Anterior cingulate cortex (tissue), 58 donors: ENCODE results near the gene PRR14L.
"Not testable (repeated sequence)": the region's sequence is repeated elsewhere in the genome, so short reads cannot be mapped to it uniquely, and the experiment has no call there.

ENCODE experiments used
- DNase-seq, 58 donors: peaks; one replicate each; lab custom pipeline; 2025; lab: John Stamatoyannopoulos, UW

The PRR14L gene

DNA sequence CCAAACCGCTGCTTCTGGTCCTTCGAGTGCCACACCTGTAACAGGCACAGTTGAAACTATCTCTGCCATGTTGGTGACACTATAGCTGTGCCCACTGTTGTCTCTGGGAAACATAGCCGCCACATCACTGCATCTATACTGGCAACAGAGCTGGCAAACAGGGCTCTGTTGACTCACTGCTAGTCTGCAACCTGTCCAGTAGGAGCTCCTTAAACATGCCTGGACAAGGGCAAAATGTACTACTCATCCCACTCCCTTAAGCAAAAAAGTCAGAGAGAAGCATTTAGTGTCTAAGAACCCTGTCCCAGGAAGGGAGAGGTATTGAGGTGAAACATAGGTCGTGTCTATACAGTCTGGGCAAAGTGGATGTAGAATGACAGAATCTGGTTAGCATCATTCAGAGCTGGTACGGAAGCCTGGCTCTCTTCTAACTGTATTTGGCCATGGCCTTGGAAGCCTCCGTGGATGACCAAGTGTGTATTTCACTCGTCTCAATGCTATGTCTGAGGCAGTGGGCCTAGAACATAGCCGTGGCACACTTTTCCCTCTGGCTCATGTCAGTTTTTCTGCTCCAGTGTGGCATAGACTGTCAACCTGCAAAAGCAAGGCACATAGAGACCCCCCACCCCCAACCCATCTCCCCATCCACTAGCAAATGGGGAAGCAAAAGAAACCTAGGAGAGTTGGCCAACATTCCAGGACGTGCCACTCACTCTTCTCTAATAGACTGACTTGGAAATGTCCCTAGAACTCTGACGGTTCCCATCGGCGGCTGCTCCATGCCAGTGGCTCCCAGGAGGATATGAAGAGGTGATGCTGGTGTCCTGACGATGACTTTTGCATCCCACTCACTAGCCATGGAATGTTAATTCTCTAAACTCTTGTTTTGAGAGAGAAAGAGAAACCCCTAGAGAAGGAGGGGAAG, 66.5 kb downstream of the PRR14L start:
- DNase-seq = no peak

DNA sequence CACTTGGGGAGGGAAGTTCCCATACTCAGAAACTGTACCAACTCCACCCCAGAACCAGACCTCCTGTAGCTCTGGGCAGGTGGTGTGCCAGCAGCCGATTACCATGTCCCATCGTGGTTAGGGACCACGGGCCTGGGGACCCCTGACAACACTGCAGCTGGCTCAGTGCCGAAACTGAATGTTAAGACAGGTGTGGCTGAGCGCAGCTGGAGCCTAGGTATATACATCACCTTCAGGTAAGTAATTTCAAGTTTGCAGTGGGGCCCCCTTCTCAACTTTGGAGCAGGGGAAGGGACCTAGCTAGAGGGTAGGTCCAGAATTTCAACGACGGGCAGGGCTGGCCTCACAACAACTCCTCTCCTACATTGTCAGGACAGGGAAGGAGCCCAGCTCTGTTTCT, 67.2 kb downstream of the PRR14L start:
- DNase-seq = no peak

DNA sequence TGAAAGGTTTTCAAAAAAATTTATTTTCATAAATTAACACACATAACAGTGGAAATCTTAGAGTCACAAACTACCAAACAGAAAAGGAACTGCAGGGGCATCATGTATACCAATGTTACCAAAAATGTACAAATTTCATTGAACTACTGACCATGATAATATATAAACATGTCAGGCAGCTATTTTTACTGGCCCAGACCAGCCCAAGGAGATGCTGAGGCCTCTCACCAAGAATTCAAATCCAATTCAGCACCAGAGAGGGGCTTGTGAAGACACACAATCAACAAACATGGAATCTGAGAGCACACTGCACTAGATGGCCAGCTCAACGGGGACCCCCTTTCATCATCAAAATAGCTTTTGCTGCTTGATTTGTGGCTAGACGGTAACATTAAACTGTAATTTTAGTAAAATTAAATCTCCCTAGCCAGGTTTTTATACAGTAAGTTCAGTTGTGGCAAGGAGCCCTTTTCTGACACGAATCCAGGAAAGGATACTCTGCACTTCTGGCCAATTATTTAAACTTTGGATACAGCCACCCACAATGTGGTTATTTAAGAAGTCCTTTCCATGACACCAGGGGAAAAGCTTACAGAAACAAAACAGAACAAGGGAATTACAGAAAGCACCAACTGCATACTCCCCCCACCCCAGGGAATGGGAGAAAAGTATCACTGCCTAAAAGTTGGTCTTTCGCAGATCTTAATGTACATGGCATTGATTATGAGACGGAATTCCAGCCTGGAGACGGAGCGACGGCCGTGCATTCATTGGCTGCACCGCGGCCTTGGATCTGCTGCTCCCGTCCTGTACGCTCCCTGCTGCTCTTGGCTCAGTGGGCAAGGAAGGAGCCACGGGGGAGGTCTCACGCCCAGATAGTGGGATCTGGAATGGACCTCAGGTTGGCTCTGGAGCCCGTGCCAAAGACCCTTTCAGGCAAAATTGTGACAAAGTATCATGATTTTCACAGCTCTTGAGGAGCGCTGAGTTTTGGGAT, 68.3 kb downstream of the PRR14L start:
- no peak for DNase-seq

DNA sequence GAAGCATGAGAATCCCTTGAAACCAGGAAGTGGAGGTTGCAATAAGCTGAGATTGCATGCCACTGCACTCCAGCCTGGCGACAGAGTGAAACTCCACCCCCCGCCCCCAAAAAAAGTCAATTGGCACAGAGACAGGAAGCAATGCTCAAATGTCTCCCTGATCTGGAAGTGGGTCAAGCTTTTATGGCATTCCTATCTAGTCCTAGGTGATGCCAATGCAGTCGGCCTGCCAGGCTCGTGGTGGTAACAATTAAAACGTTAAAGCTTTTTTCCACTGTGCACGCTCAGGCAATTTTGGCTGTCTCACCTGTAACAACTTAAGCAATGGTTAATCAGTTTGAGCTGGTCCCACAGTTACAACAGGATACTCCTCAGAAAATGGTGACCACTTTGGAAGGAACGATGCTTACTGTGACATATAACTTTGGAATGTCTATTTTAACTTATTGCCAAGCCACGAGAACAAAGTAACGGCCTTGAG, 69.0 kb downstream of the PRR14L start:
- DNase-seq = no peak

DNA sequence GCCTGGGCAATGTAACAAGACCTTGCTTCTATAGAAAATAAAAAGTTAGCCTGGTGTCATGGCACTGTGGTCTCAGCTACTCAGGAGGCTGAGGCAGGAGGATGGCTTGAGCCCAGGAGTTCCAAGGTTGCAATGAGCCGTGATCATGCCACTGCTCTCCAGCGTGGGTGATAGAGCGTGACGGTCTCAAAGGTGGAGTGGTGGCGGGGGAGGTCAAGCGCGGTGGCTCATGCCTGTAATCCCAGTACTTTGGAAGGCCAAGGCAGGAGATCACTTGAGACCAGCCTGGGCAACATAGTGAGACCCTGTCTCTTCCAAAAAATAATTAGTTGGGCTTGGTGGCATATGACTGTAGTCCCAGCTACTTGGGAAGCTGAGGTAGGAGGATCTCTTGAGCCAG, 71.2 kb downstream of the PRR14L start:
- no peak for DNase-seq

DNA sequence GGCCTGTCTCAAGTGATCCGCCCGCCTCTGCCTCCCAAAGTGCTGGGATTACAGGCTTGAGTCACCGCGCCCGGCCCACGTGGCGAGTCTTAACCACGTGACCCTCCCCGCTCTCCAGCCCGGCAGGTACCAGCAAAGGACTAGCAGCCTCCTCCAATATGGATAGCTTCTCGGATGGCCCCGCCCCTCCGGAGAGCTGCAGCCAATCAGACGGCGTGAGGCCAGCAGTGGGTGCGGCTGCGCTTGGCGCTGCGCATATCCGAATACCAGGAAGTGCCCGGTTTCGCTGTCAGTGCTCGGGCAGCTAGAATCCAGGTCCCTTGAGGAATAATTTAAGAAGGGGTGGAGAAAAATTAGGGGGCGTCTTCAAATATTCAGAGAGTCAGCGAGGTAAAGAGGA, 73.2 kb downstream of the PRR14L start:
- peak; percentile 26 to 95 (median 84) for DNase-seq

DNA sequence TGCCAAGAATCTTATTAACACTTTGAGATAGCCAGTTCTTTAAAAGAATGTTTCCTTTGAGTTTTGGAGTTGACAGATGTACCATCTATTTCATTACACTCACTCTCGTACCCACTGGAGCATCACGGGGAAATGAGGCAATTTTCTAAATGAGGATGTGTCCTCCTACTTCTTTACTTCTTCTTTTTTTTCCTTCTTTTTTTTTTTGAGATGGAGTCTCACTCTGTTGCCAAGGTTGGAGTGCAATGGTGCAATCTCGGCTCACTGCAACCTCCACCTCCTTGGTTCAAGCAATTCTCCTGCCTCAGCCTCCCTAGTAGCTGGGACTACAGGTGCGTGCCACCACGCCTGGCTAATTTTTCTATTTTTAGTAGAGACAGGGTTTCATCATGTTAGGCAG, 75.7 kb downstream of the PRR14L start:
- DNase-seq = peak in 5 of 58 donors; percentile 1 to 27 (median 4)

DNA sequence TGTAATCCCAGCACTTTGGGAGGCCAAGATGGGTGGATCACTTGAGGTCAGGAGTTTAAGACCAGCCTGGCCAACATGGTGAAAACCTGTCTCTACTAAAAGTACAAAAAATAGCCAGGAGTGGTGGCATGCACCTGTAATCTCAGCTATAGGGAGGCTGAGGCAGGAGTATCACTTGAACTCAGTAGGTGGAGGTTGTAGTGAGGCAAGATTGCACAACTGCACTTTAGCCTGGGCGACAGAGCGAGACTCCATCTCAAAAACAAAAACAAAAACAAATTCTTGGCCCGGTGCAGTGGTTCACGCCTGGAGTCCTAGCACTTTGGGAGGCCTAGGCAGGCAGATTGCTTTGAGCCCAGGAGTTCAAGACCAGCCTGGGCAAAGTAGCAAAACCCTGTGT, 81.1 kb downstream of the PRR14L start:
- not testable (repeated sequence) for DNase-seq

DNA sequence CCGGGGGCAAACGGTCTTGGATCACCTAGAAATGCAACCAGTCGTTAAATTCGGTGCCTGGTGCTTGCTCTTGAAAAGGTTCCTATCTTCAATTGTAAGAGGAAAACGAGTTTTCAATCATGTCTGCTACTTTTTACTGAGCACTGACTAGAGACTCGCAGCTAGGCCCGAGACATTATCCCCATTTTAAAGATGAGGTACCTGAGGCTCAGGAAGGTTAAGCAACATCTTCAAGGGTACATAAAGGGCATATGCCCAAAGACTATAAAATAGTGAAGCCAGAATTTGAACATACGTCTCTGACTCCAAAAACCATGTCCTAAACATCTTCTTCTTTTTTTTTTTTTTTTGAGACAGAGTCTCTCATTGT, 87.3 kb downstream of the PRR14L start:
- DNase-seq = no peak

DNA sequence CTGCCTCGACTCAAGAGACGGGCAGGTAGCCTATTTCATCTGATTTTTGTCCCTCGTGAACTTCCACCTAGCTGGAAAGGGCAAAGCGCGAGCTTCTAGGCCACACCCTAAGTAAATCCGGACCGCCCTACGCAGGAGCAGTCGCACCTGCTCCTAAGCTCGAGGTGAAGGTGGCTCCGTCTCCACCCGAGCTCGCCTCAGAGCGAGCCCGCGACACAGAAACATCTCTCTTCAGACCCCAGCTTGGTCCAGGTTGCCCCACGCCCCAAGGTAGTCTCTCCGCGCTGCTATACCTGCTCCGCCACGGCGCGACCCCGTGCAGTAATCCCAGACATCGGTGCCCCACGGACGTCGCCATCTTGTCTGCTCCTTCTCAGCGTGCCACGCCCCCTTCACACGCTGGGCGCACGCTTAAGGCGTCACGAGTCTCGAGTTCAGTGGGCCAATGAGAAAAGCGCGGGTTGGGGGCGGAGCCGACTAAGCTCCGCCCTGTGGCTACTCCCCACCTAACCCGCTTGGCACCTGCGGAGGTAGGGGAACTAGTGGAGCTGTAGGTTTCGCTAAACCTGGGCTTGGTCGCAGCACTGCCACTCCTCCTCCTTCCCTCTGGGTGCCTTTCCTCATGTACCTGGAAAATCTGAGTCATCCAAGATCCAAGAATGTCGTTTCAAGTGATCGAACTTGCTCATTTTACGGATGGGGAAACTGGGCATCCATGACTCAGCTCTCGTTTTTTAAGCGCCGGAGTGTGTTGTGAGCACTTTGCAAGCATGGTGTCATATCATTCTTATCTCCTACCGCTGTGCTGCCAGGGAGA, 87.9 kb downstream of the PRR14L start, which contains the start of gene PISD:
Gene PISD, minus strand, starts transcription at position 365 of the 817 bp plus-strand sequence. Its CDS starts 7 bp downstream, at position 358.
- DNase-seq = peak; percentile 59 to 95 (median 88)

DNA sequence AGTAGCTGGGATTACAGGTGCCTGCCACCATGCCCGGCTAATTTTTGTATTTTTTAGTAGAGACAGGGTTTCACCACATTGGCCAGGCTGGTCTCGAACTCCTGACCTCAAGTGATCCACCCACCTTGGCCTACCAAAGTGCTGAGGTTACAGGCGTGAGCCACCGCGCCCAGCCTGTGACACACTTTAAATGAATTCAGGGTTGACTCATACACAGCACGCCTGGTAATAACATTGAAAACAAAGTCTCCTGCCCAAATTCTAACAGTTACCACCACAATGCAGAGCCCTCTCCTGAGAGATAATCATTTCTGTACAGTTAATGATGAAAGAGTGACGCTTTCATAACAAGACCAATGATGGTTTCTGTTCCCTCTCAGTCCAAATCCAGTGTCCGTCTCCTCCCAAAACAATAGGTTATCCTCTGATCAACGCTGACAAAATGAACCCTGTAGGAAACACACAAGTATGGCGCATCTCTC, 89.0 kb downstream of the PRR14L start:
- not testable (repeated sequence) for DNase-seq

DNA sequence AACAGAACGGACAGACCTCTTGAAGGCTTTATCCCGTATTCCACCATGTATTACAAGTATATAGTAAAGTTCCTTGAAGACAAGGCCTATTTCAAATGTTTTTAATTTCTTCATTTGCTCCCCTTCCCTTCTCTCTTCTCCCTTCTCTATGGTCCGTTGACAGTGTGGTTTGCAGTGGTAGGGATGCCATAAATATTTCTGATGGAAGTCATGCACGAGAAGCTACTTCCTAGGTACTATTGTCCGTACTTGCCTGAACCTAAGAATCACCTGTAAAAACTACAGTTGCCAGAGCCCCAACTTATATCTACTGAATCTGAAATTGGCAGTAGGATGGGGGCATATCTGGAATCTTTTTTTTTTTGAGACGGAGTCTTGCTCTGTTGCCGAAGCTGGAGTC, 90.7 kb downstream of the PRR14L start:
- no peak for DNase-seq

DNA sequence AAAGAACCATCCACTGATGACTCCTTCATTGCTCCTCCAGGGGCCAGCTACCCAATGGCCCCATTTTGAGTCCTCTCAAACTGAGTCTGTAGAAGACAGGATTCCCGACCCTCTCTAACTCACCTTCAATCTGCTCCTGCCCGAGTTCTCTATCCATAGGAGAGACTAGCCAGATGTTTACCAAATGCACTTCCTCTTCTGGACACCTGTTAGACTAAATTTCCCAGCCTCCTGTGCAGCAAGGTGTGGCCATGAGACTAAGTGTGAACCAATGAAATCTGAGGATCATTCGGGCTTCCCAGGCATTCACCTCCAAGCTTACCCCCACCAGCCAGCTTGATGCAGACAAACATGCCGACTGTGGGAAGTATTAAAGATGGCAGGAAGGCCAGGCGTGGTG, 95.5 kb downstream of the PRR14L start:
- no peak for DNase-seq

DNA sequence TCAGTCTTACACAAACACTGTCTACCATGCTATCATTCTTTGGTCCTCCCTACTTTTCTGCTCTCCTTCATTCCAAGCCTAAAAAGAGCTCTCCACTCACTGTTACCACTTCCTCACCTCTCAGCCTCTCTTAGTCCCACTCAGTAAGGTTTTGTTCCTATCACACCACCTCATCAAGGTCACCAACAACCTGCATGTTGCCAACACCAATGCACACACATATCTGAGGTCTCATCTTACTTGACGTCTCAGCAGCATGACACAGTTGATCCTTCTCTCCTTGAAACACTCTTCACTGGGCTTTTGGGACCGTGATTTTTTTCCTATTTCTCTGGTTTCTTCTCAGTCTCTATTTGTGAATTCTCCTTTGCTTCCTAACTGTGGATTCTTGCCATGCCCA, 96.0 kb downstream of the PRR14L start:
- DNase-seq = no peak

DNA sequence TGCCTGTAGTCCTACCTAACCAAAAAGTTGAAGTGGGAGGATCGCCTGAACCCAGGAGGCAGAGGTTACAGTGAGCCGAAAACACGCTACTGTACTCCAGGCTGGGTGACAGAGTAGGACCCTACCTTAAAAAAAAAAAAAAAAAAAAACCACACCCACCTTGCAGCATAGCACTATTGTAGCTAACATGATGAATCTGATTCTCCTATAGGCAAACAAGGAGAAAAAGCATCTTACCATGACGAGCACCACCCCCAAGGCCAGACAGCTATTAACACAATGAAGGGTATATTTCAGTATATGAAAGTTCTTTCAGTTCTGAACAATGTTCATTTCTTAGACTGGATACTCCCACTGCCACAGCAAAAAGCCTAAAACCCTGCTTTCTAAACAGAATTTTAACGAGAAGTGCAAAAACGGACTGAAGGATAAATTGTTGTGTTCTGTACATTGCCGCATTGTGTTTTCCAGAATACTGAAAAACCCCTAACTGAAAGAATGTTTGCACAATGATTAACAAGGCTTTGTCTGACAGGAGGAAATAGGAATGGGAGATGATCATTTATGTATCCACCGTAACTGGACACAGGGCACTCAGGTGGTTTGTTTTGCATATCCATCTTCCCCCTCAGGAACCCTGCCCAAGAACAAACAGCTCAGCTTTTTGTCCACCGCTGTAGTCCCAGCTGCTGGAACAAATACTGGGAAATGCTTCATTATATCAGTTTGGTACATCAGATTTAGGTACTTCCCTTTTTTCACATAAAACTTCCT, 96.8 kb downstream of the PRR14L start:
- no peak for DNase-seq

DNA sequence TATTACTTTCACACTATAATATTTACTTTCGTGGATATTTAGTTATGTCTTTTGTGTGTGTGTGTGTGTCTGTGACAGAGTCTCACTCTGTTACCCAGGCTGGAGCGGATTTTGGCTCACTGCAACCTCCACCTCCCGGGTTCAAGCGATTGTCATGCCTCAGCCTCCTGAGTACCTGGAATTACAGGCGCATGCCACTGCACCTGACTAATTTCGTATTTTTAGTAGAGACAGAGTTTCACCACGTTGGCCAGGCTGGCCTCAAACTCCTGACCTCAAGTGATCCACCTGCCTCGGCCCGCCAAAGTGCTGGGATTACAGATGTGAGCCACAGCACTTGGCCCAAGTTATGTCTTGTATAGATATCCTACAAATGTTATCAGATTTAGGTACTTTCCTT, 97.8 kb downstream of the PRR14L start:
- DNase-seq = no peak

DNA sequence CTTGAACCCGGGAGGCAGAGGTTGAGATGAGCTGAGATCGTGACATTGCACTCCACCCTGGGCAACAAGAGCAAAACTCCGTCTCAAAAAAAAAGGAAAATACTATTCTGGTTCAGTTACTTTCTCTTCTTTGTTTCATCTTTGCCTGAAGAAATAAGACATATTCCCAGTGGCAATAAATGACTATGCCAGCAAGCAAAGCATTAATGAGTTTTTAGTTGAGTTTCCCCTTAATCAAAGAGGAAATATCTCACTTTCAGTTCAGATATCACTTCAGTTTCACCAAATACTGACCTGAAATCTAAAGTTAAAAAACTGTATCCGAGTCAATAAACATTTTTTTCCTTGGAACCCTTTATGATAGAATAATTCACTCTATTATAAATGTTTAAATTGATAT, 98.3 kb downstream of the PRR14L start:
- DNase-seq = no peak

DNA sequence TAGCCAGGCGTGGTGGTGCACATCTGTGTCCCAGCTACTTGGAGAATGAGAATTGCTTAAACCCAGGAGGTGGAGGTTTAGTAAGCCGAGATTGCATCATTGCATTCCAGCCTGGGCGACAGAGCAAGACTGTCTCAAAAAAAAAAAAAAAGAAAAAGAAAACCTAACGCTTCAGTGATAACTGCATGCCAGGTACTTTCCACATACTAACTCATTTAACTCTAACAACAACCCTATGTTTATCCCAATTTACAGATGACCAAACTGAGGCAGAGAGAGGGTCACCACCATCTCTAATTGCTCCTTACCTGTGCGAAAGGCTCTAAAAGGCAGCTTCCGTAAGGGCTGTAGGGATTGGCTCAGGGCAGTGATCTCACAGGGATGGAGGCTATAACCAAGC, 99.5 kb downstream of the PRR14L start:
- DNase-seq = no peak
